B cell (primary cell): ENCODE results near the gene CCDC91. TPM values are rescaled to one million over a fixed set of nuclear protein-coding genes. Genes with fewer than 3 reads are reported as not detected.

Experiments used
- ATAC-seq: fragments of 200-7000 bp; cut with Tn5 transposase; one replicate; pipeline ENCODE4 v1.10.0; 2021; ENCODE audit warnings: low read depth, mild to moderate bottlenecking, moderate number of reproducible peaks, moderate library complexity
- CTCF ChIA-PET: fragments of 350-600 bp; sonication (Branson Sonifier 250); formaldehyde crosslinking; loops from one replicate; lab custom pipeline; 2021; ENCODE audit warnings: antibody characterized with exemption, inconsistent platforms; lab: Charles Lee
- POLR2A ChIA-PET: fragments of 350-600 bp; sonication (Branson Sonifier 250); formaldehyde crosslinking; loops from one replicate; lab custom pipeline; 2021; ENCODE audit warnings: antibody characterized with exemption; lab: Charles Lee
- DNase-seq: peaks from one replicate; pipeline ENCODE4 v3.0.0; 2013
- H2AFZ ChIP-seq: 2 replicates; pipeline ENCODE4 v1.6.1; 2012; ENCODE audit warnings: mild to moderate bottlenecking, low read depth, low read length; ENCODE audit not compliant: insufficient read depth, poor library complexity, severe bottlenecking
- H3K27ac ChIP-seq, 2 donors: 1 replicate in 1 of 2; 2 replicates in 1 of 2; pipeline ENCODE4 v1.5.1; 2012 to 2013; ENCODE audit warnings: low read length in 2 of 2, mild to moderate bottlenecking in 2 of 2, moderate library complexity in 1 of 2
- H3K27me3 ChIP-seq, 4 experiments: fragments of 200-600 bp in 1 of 4; sonication (generic) in 1 of 4; replicated peaks in 1 of 4; 1 replicate in 2 of 4; 2 replicates in 2 of 4; pipeline versions ENCODE4 v1.6.1 to v1.7.0; 2013 to 2016; ENCODE audit warnings: low read length in 3 of 4, mild to moderate bottlenecking in 2 of 4, mixed read lengths in 1 of 4, moderate library complexity in 1 of 4; ENCODE audit not compliant: insufficient read depth in 4 of 4, control insufficient read depth in 3 of 4; ENCODE audit errors: control extremely low read depth in 1 of 4
- H3K36me3 ChIP-seq, 2 experiments: replicated peaks in 1 of 2; 1 replicate in 1 of 2; 2 replicates in 1 of 2; pipeline versions ENCODE4 v1.6.1 to v1.7.1; 2013; ENCODE audit warnings: low read length in 1 of 2; ENCODE audit not compliant: insufficient read depth in 2 of 2, control insufficient read depth in 1 of 2; ENCODE audit errors: control extremely low read depth in 1 of 2, extremely low read depth in 1 of 2
- H3K4me1 ChIP-seq, 2 donors: fragments of 200-600 bp in 1 of 2; sonication (generic) in 1 of 2; 1 replicate in 1 of 2; 2 replicates in 1 of 2; pipeline versions ENCODE4 v1.5.1 to v1.6.1; 2013 to 2017; ENCODE audit warnings: low read length in 2 of 2; ENCODE audit not compliant: control insufficient read depth in 2 of 2, insufficient read depth in 2 of 2
- H3K4me2 ChIP-seq: replicated peaks from 2 replicates; pipeline ENCODE3; 2012; ENCODE audit warnings: mild to moderate bottlenecking, low read depth, low read length; ENCODE audit not compliant: poor library complexity, severe bottlenecking
- H3K4me3 ChIP-seq, 5 experiments: fragments of 200-600 bp in 1 of 5; sonication (generic) in 1 of 5; 1 replicate in 3 of 5; 2 replicates in 2 of 5; pipeline versions ENCODE4 v1.5.1 to v1.7.0; 2011 to 2016; ENCODE audit warnings: low read length in 4 of 5, mild to moderate bottlenecking in 4 of 5, low read depth in 2 of 5, control low read depth in 1 of 5, moderate library complexity in 1 of 5; ENCODE audit not compliant: insufficient read depth in 1 of 5; ENCODE audit errors: control extremely low read depth in 1 of 5, extremely low read depth in 1 of 5
- H3K79me2 ChIP-seq: fragments of 200-600 bp; sonication (generic); one replicate; pipeline ENCODE4 v1.6.0; 2016; ENCODE audit warnings: low read length; ENCODE audit not compliant: control insufficient read depth, insufficient read depth
- H3K9ac ChIP-seq: fragments of 200-600 bp; sonication (generic); 2 replicates; pipeline ENCODE4 v1.6.1; 2017; ENCODE audit warnings: mild to moderate bottlenecking, low read length, moderate library complexity
- H3K9me3 ChIP-seq, 3 donors: one replicate each; pipeline versions ENCODE4 v1.6.1 to v1.7.1; 2013; ENCODE audit warnings: low read length in 2 of 3; ENCODE audit not compliant: control insufficient read depth in 2 of 3, insufficient read depth in 1 of 3; ENCODE audit errors: control extremely low read depth in 1 of 3
- H4K20me1 ChIP-seq: 2 replicates; pipeline ENCODE4 v1.6.0; 2012; ENCODE audit warnings: mild to moderate bottlenecking, low read length; ENCODE audit not compliant: insufficient read depth, control insufficient read depth, poor library complexity, severe bottlenecking
- H3K27ac Mint-ChIP-seq: one replicate; pipeline ENCODE4 v1.8.0; 2021; ENCODE audit warnings: mixed read lengths
- H3K27me3 Mint-ChIP-seq: one replicate; pipeline ENCODE4 v1.8.0; 2021; ENCODE audit warnings: mixed read lengths
- H3K4me1 Mint-ChIP-seq: one replicate; pipeline ENCODE4 v1.8.0; 2021; ENCODE audit warnings: mixed read lengths
- H3K4me3 Mint-ChIP-seq: one replicate; pipeline ENCODE4 v1.8.0; 2021; ENCODE audit warnings: mixed read lengths
- H3K9me3 Mint-ChIP-seq: one replicate; pipeline ENCODE4 v1.8.0; 2022; ENCODE audit warnings: mixed read lengths; ENCODE audit not compliant: insufficient read depth
- EZH2 ChIP-seq: IDR thresholded peaks from 2 replicates; pipeline ENCODE4 v1.6.1; 2012; ENCODE audit warnings: borderline replicate concordance, low read depth, mild to moderate bottlenecking, moderate library complexity, low read length; ENCODE audit not compliant: insufficient read depth, poor library complexity, severe bottlenecking
- WGBS: methylation state at CpG from one replicate; pipeline ENCODE4 v1.1.5; 2013; ENCODE audit warnings: missing lambda C conversion rate; ENCODE audit not compliant: insufficient coverage; 5-methylcytosine and 5-hydroxymethylcytosine counted together
- intact Hi-C: fragments of 100-400 bp; cut with micrococcal nuclease; formaldehyde crosslinking; loops from one replicate; pipeline ENCODE4 v1.10.0; 2022
- polyA plus RNA-seq: library from polyadenylated mRNA; depleted of rRNA; stranded (reverse); fragments of >200 nt; gene quantifications from 2 replicates; pipeline ENCODE4 v1.2.3, GENCODE V29; 2012
- total RNA-seq, 2 donors: library from RNA; stranded (reverse); fragments of 120-200 nt in 1 of 2; gene quantifications; 1 replicate in 1 of 2; 2 replicates in 1 of 2; pipeline versions ENCODE4 v1.2.3 to v1.2.4, GENCODE V29; 2013 to 2022
- TF ChIP-seq, protein P1 (sequence below): fragments of 200-600 bp; IDR thresholded peaks from one replicate; pipeline ENCODE4 v1.8.0; 2022; ENCODE audit warnings: antibody characterized with exemption, mild to moderate bottlenecking

CCDC91 gene
- total and polyA plus RNA-seq, 2 donors (not counting 1 experiment from before 2014, with no cell fraction given): 10.9 to 64.8 TPM

DNA sequence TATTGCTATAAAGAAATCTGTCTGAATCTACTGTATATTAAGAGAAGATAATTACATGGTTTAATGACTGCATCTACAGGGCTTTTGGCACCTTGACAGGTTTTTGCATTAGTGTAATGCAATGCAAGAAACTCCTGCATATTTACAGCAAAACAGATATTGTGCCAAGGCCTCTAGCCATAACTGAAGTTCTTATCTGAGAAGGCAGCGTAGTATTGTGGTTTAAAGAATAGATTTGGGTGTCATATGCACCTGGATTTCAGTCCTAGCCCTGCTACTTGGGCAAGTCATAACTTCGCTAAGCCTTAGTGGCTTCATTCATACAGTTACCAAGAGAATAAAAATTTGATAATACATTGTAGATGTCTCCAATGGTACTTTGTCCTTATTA, 350.1 kb downstream of the CCDC91 start:
- no peaks in the 10 kb centered on the region for H3K27me3 ChIP-seq
- DNase-seq: no peak
- ChIA-PET POLR2A (no interaction called here), CTCF (no interaction called here)
- H3K9me3 Mint-ChIP-seq: peaks cover 4% of the 10 kb centered on the region
- H4K20me1 ChIP-seq: no peaks in the 10 kb centered on the region
- ATAC-seq: no peak
- H3K4me2 ChIP-seq: no peak overlapping the region
- H3K79me2 ChIP-seq: no peaks in the 10 kb centered on the region
- H3K4me1 Mint-ChIP-seq: peaks cover 6% of the 10 kb centered on the region
- no peaks in the 10 kb centered on the region for H3K4me1 ChIP-seq
- H3K27ac ChIP-seq: no peak overlapping the region
- H3K4me3 ChIP-seq: no peak overlapping the region
- WGBS: no CpG with 5 or more reads among the region's 2 CpGs
- peaks cover 0 to 1% (median 0%) of the 10 kb centered on the region in 3 donors for H3K9me3 ChIP-seq
- no peak overlapping the region for H3K9ac ChIP-seq
- TF ChIP-seq EZH2: no peak
- TF ChIP-seq, protein P1, sequence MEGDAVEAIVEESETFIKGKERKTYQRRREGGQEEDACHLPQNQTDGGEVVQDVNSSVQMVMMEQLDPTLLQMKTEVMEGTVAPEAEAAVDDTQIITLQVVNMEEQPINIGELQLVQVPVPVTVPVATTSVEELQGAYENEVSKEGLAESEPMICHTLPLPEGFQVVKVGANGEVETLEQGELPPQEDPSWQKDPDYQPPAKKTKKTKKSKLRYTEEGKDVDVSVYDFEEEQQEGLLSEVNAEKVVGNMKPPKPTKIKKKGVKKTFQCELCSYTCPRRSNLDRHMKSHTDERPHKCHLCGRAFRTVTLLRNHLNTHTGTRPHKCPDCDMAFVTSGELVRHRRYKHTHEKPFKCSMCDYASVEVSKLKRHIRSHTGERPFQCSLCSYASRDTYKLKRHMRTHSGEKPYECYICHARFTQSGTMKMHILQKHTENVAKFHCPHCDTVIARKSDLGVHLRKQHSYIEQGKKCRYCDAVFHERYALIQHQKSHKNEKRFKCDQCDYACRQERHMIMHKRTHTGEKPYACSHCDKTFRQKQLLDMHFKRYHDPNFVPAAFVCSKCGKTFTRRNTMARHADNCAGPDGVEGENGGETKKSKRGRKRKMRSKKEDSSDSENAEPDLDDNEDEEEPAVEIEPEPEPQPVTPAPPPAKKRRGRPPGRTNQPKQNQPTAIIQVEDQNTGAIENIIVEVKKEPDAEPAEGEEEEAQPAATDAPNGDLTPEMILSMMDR: no peak
- H3K4me3 Mint-ChIP-seq: no peak overlapping the region
- no peak overlapping the region for H3K27ac Mint-ChIP-seq
- H2AFZ ChIP-seq: no peak overlapping the region
- H3K27me3 Mint-ChIP-seq: no peaks in the 10 kb centered on the region
- no peaks in the 10 kb centered on the region for H3K36me3 ChIP-seq
- intact Hi-C loops: no loop called here

DNA sequence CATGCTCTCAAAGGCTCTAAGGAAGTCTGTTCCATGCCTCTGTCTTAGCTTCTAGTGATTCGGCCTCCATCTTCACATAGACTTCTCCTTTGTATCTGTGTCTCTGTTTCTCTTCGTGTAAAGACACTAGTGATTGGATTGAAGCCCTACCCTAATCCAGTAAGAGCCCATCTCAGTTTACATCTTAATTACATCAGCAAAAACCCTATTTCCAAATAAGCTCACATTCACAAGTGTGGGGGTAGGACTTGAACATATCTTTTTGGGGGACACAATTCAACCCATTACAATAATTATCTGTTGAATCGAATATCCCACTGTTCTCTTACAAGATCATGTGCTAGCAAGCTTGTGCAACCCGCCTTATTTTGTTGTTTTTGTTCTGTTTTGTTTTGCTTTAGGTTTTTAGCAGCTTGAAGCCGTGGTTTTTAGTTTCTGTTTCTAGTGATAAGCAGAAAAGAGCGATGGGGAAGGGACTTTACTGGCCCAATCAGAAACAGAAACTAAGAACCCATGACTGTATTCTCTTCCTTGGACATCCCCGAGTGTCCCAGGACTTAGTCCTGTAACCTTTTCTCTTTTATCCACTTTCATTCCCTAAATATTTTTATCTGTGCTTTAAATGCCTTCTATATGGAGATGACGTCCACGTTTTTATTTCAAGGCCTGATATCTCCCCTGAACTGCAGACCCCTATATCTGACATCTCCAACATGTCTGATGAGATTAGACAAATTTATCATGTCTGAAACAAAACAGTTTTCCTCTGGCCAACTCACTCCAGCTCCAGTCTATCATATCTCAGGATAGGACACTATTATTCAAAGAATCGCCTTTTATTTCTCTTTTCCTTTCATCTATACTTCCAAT, 353.0 kb downstream of the CCDC91 start:
- Histone ChIP-seq H3K4me3 (peak overlapping the region in 1 of 5 experiments; percentile 4), H2AFZ (no peak overlapping the region), H4K20me1 (no peaks in the 10 kb centered on the region), H3K9me3 (peaks cover 0 to 1% (median 0%) of the 10 kb centered on the region in 3 donors), H3K27ac (no peak overlapping the region), H3K36me3 (no peaks in the 10 kb centered on the region), H3K79me2 (no peaks in the 10 kb centered on the region), H3K4me2 (no peak overlapping the region), H3K9ac (no peak overlapping the region), H3K4me1 (no peaks in the 10 kb centered on the region), H3K27me3 (no peaks in the 10 kb centered on the region)
- ChIA-PET POLR2A (no interaction called here), CTCF (no interaction called here)
- DNase-seq (no peak), ATAC-seq (no peak)
- peaks cover 6% of the 10 kb centered on the region for H3K4me1 Mint-ChIP-seq
- no peak overlapping the region for H3K4me3 Mint-ChIP-seq
- H3K9me3 Mint-ChIP-seq: no peaks in the 10 kb centered on the region
- H3K27ac Mint-ChIP-seq: no peak overlapping the region
- intact Hi-C loops: no loop called here
- H3K27me3 Mint-ChIP-seq: no peaks in the 10 kb centered on the region
- TF ChIP-seq EZH2: no peak
- TF ChIP-seq, protein P1: no peak
- WGBS: 90% methylated on average over 2 of the region's 10 CpGs
